Neural progenitor cell (in vitro differentiated cells): ENCODE measurements around the gene CLDN20.

Experiments
- EZH2phosphoT487 ChIP-seq: fragments of 200-600 bp; sonication (generic); IDR thresholded peaks from 2 replicates; pipeline ENCODE4 v1.6.1; 2017; ENCODE audit warnings: antibody characterized with exemption
- TF ChIP-seq, protein P1 (sequence below): fragments of 200-600 bp; sonication (generic); IDR thresholded peaks from 2 replicates; pipeline ENCODE4 v1.5.1; 2017; ENCODE audit warnings: antibody characterized with exemption, mild to moderate bottlenecking

- TF ChIP-seq EZH2phosphoT487 = no peak
- TF ChIP-seq, protein P1, sequence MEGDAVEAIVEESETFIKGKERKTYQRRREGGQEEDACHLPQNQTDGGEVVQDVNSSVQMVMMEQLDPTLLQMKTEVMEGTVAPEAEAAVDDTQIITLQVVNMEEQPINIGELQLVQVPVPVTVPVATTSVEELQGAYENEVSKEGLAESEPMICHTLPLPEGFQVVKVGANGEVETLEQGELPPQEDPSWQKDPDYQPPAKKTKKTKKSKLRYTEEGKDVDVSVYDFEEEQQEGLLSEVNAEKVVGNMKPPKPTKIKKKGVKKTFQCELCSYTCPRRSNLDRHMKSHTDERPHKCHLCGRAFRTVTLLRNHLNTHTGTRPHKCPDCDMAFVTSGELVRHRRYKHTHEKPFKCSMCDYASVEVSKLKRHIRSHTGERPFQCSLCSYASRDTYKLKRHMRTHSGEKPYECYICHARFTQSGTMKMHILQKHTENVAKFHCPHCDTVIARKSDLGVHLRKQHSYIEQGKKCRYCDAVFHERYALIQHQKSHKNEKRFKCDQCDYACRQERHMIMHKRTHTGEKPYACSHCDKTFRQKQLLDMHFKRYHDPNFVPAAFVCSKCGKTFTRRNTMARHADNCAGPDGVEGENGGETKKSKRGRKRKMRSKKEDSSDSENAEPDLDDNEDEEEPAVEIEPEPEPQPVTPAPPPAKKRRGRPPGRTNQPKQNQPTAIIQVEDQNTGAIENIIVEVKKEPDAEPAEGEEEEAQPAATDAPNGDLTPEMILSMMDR = no peak
Measured at GRCh38 chr6:155216312-155217046, 47.3 kb upstream of the CLDN20 start.
